Measurements from ENCODE around the gene PPM1F.

GRCh38 chr22:21917181-21917958 is 35.3 kb downstream of the PPM1F start:
- TF ChIP-seq CTCF (IDR thresholded peaks at IDR 0.05 in 8 of 11, conservative IDR thresholded peaks at IDR 0.05 in 3 of 11) (no peak), POLR2A (IDR thresholded peaks at IDR 0.05) (no peak), POLR2AphosphoS5 (IDR thresholded peaks at IDR 0.05) (peak in 2 of 3 donors; percentile 19 to 24)
